Mucosa of rectum (tissue), 2 donors: Measurements from ENCODE around the gene RAD54L.
"Not testable (repeated sequence)": the region's sequence is repeated elsewhere in the genome, so short reads cannot be mapped to it uniquely, and the experiment has no call there.

Source experiments
- H3K27ac ChIP-seq, 2 donors: one replicate each; pipeline ENCODE4 v1.7.0; 2013; ENCODE audit warnings: inconsistent platforms in 2 of 2, low read depth in 2 of 2, low read length in 2 of 2
- H3K27me3 ChIP-seq, 2 donors: one replicate each; pipeline ENCODE4 v1.7.0; 2013; ENCODE audit warnings: low read length in 2 of 2; ENCODE audit not compliant: control insufficient read depth in 2 of 2, insufficient read depth in 2 of 2
- H3K36me3 ChIP-seq, 2 donors: one replicate each; pipeline ENCODE4 v1.7.0; 2013; ENCODE audit warnings: low read length in 2 of 2; ENCODE audit not compliant: control insufficient read depth in 2 of 2, insufficient read depth in 2 of 2
- H3K4me1 ChIP-seq, 2 donors: one replicate each; pipeline ENCODE4 v1.7.0; 2013; ENCODE audit warnings: low read length in 2 of 2, mild to moderate bottlenecking in 1 of 2; ENCODE audit not compliant: control insufficient read depth in 2 of 2, insufficient read depth in 2 of 2
- H3K4me3 ChIP-seq, 2 donors: one replicate each; pipeline ENCODE4 v1.7.0; 2013; ENCODE audit warnings: low read length in 2 of 2
- H3K9ac ChIP-seq, 2 donors: one replicate each; pipeline ENCODE4 v1.7.0; 2013; ENCODE audit warnings: low read length in 2 of 2, low read depth in 1 of 2, mild to moderate bottlenecking in 1 of 2
- H3K9me3 ChIP-seq, 2 donors: one replicate each; pipeline ENCODE4 v1.7.0; 2013; ENCODE audit warnings: low read length in 2 of 2; ENCODE audit not compliant: control insufficient read depth in 2 of 2
- donor health status: healthy.
- donor health status: Normal muscosa, but diverticular disease.

The RAD54L gene

DNA sequence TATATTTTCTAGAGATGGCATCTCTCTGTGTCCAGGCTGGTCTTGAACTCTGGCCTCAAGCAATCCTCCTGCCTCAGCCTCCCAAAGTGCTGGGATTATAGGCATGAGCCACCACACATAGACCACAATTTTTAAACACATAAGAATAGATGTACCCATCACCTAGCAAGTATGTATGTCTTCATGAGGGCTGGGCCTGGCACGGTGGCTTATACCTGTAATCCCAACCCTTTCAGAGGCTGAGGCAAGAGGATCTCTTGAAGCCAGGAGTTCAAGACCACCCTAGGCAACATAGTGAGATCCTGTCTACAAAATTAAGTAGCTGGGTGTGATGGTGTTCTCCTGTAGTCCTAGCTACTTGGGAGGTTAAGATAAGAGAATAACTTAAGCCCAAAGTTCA lies 69.8 kb downstream of the RAD54L start:
- no peak overlapping the region for H3K4me3 ChIP-seq
- no peaks in the 10 kb centered on the region for H3K9me3 ChIP-seq
- H3K36me3 ChIP-seq, result peaks cover 28 to 39% of the 10 kb centered on the region in 2 donors
- no peaks in the 10 kb centered on the region for H3K4me1 ChIP-seq
- no peaks in the 10 kb centered on the region for H3K27me3 ChIP-seq
- H3K9ac ChIP-seq, result no peak overlapping the region
- no peak overlapping the region for H3K27ac ChIP-seq

- not testable (repeated sequence) for H3K4me1 ChIP-seq, H3K27me3 ChIP-seq, H3K4me3 ChIP-seq, H3K27ac ChIP-seq, H3K9me3 ChIP-seq, H3K9ac ChIP-seq
- peaks cover 18 to 25% of the 10 kb centered on the region in 2 donors for H3K36me3 ChIP-seq
These were observed 71.7 kb downstream of the RAD54L start for GRCh38 chr1:46319301-46319700.

DNA sequence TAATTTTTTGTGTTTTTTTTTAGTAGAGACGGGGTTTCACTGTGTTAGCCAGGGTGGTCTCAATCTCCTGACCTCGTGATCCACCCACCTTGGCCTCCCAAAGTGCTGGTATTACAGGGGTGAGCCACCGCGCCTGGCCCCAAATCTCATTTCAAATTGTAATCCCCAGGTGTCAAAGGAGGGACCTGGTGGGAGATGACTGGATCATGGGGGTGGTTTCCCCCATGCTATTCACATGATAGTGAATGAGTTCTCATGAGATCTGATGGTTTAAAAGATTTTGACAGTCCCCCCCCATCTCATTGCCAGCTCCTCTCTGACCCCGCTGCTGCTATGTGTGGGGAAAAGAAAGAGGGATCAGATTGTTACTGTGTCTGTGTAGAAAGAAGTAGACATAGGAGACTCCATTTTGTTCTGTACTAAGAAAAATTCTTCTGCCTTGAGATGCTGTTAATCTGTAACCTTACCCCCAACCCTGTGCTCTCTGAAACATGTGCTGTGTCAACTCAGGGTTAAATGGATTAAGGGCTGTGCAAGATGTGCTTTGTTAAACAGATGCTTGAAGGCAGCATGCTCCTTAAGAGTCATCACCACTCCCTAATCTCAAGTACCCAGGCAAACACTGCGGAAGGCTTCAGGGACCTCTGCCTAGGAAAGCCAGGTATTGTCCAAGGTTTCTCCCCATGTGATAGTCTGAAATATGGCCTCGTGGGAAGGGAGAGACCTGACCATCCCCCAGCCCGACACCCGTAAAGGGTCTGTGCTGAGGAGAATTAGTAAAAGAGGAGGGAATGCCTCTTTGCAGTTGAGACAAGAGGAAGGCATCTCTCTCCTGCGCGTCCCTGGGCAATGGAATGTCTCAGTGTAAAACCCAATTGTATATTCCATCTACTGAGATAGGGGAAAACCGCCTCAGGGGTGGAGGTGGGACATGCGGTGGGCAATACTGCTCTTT lies 72.7 kb downstream of the RAD54L start:
- H3K27ac ChIP-seq, H3K4me1 ChIP-seq, H3K4me3 ChIP-seq, H3K27me3 ChIP-seq, H3K9ac ChIP-seq, H3K9me3 ChIP-seq: not testable (repeated sequence)
- peaks cover 16 to 18% of the 10 kb centered on the region in 2 donors for H3K36me3 ChIP-seq

- not testable (repeated sequence) for H3K27me3 ChIP-seq, H3K4me1 ChIP-seq, H3K4me3 ChIP-seq, H3K9me3 ChIP-seq, H3K27ac ChIP-seq, H3K36me3 ChIP-seq, H3K9ac ChIP-seq
These were observed 74.6 kb downstream of the RAD54L start for GRCh38 chr1:46322191-46322590.

DNA sequence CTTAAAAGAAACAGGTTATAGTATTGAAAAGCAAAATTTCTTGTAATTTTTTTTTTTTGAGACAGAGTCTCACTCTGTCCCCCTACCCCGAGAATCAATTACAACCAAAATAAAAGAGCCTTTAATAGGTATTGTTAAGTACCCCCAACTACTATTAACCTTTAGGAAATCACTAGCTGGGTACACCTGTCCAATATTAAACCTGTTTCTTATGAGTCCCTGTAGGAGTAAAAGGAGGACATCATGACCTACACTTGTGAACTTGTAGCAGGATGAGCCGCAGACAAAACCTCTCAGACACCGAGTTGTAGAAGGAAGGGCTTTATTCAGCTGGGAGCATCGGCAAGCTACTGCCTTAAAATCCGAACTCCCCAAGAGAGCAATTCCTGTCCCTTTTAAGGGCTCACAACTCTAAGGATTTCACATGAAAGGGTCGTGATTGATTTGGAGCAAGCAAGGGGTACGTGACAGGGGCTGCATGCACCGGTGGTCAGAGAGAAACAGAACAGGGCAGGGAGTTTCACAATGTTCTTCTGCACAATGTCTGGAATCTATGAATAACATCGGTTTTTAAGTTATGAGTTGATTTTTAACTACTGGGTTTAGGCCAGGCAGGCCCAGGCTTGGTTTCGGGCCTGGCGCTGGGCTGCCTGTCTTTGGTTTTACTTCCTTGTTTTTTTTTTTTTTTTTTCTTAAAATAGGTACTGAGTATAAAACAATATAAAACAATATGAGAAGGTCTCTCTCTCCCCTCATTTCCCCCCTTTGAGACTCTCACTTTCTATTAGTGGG lies 77.9 kb downstream of the RAD54L start:
- not testable (repeated sequence) for H3K4me3 ChIP-seq, H3K36me3 ChIP-seq, H3K9ac ChIP-seq, H3K27ac ChIP-seq, H3K27me3 ChIP-seq, H3K4me1 ChIP-seq, H3K9me3 ChIP-seq
